GM12892 (cell line): ENCODE measurements around the gene SP3.

ENCODE experiments used
- DNase-seq: peaks from one replicate; pipeline ENCODE4 v3.0.0; 2011; ENCODE audit not compliant: insufficient read length
- FAIRE-seq: peaks from 2 replicates; lab custom pipeline; 2011; peaks lifted over from hg19 to GRCh38; lab: Jason Lieb, UNC
- POLR2A ChIP-seq: IDR thresholded peaks from 2 replicates; pipeline ENCODE4 v1.6.1; 2011; ENCODE audit warnings: low read depth, low read length, control low read depth
- POLR2AphosphoS5 ChIP-seq: IDR thresholded peaks from 2 replicates; pipeline ENCODE4 v1.6.1; 2011; ENCODE audit warnings: low read depth, low read length, control low read depth
- TAF1 ChIP-seq: IDR thresholded peaks from 2 replicates; pipeline ENCODE4 v1.6.1; 2011; ENCODE audit warnings: low read depth, mild to moderate bottlenecking, control low read depth, low read length, borderline replicate concordance

Gene SP3

GRCh38 chr2:173929441-173929840, 35.7 kb downstream of the SP3 start:
- DNase-seq = no peak
- no peak for FAIRE-seq
- no peak for TF ChIP-seq TAF1
- no peak for TF ChIP-seq POLR2AphosphoS5
- no peak for TF ChIP-seq POLR2A

- no peak for DNase-seq
- TF ChIP-seq TAF1 (no peak), POLR2AphosphoS5 (peak; percentile 52; the same call in 1 of the 2 replicates)
- FAIRE-seq = no peak
These were observed 38.3 kb downstream of the SP3 start for GRCh38 chr2:173926875-173927274.

GRCh38 chr2:173924285-173924684, 40.9 kb downstream of the SP3 start:
- FAIRE-seq (no peak), DNase-seq (no peak)
- TF ChIP-seq TAF1 (no peak), POLR2A (no peak), POLR2AphosphoS5 (no peak)

- no peak for TF ChIP-seq POLR2A
- FAIRE-seq = no peak
These were observed 42.4 kb downstream of the SP3 start for GRCh38 chr2:173922760-173923159.

GRCh38 chr2:173922068-173922467, 43.1 kb downstream of the SP3 start:
- FAIRE-seq (no peak), DNase-seq (no peak)
- TF ChIP-seq POLR2AphosphoS5 (no peak), TAF1 (no peak), POLR2A (no peak)

More at GRCh38 chr2:173922760-173923159, 42.4 kb downstream of the SP3 start:
- DNase-seq = no peak

GRCh38 chr2:173914055-173914927, 50.9 kb downstream of the SP3 start:
- DNase-seq (no peak), FAIRE-seq (peak; percentile 67)
- TF ChIP-seq TAF1 = no peak
- no peak for TF ChIP-seq POLR2A
- TF ChIP-seq POLR2AphosphoS5 = no peak

- DNase-seq = no peak
- TF ChIP-seq POLR2A = no peak
- TF ChIP-seq TAF1 = no peak
- TF ChIP-seq POLR2AphosphoS5 = no peak
- FAIRE-seq = no peak
These were observed 55.3 kb downstream of the SP3 start for GRCh38 chr2:173909846-173910245.

GRCh38 chr2:173906626-173907025, 58.5 kb downstream of the SP3 start:
- DNase-seq (no peak), FAIRE-seq (no peak)
- TF ChIP-seq TAF1 (no peak), POLR2A (no peak), POLR2AphosphoS5 (no peak)

GRCh38 chr2:173903601-173904394, 61.4 kb downstream of the SP3 start:
- FAIRE-seq = no peak

GRCh38 chr2:173898996-173899395, 66.2 kb downstream of the SP3 start:
- TF ChIP-seq POLR2A = no peak
- no peak for TF ChIP-seq POLR2AphosphoS5
- no peak for TF ChIP-seq TAF1
- DNase-seq = no peak
- FAIRE-seq = peak; percentile 78

More at GRCh38 chr2:173903601-173904394, 61.4 kb downstream of the SP3 start:
- no peak for DNase-seq
- TF ChIP-seq POLR2A (0 out of 2 replicates have a peak, but pooled peaks have one; percentile 17), TAF1 (no peak), POLR2AphosphoS5 (0 out of 2 replicates have a peak, but pooled peaks have one; percentile 30)

GRCh38 chr2:173898178-173898668, 67.0 kb downstream of the SP3 start:
- TF ChIP-seq POLR2A (peak; percentile 48), POLR2AphosphoS5 (0 out of 2 replicates have a peak, but pooled peaks have one; percentile 36), TAF1 (no peak)
- FAIRE-seq = peak; percentile 98
- no peak for DNase-seq

- no peak for DNase-seq
- no peak for TF ChIP-seq POLR2A
- TF ChIP-seq TAF1 = no peak
- no peak for TF ChIP-seq POLR2AphosphoS5
- FAIRE-seq = no peak
These were observed 68.4 kb downstream of the SP3 start for GRCh38 chr2:173896755-173897154.
